WTC11 (cell line): ENCODE data around the gene REXO2. TPM values are rescaled to one million over a fixed set of nuclear protein-coding genes. Genes with fewer than 3 reads are reported as not detected.

Experiments used
- ATAC-seq: fragments of 200-7000 bp; cut with Tn5 transposase; 2 replicates; pipeline ENCODE4 v1.10.0; 2021; ENCODE audit warnings: mild to moderate bottlenecking, moderate library complexity
- CTCF ChIA-PET: fragments of 300-600 bp; sonication (Branson Sonifier 250); formaldehyde crosslinking; loops from one replicate; lab custom pipeline; 2021; ENCODE audit warnings: antibody characterized with exemption; lab: Charles Lee
- POLR2A ChIA-PET: fragments of 350-600 bp; sonication (Branson Sonifier 250); formaldehyde crosslinking; loops from one replicate; lab custom pipeline; 2021; ENCODE audit warnings: antibody characterized with exemption; lab: Charles Lee
- DNase-seq: peaks from one replicate; pipeline ENCODE4 v3.0.0; 2021; ENCODE audit warnings: low spot score
- H3K27ac Mint-ChIP-seq: 2 replicates; pipeline ENCODE4 v1.8.0; 2021; ENCODE audit warnings: mixed read lengths
- H3K27me3 Mint-ChIP-seq: 2 replicates; pipeline ENCODE4 v1.8.0; 2021; ENCODE audit warnings: low read depth, mild to moderate bottlenecking, moderate library complexity, mixed read lengths
- H3K36me3 Mint-ChIP-seq: 2 replicates; pipeline ENCODE4 v1.8.0; 2021; ENCODE audit warnings: mixed read lengths
- H3K4me1 Mint-ChIP-seq: 2 replicates; pipeline ENCODE4 v1.8.0; 2022; ENCODE audit warnings: mixed read lengths
- H3K4me3 Mint-ChIP-seq: 2 replicates; pipeline ENCODE4 v1.8.0; 2021; ENCODE audit warnings: mild to moderate bottlenecking, moderate library complexity, mixed read lengths
- H3K9me3 Mint-ChIP-seq: 2 replicates; pipeline ENCODE4 v1.8.0; 2021; ENCODE audit warnings: mixed read lengths
- ATF1 ChIP-seq: sonication (generic); formaldehyde crosslinking; IDR thresholded peaks from 2 replicates; pipeline ENCODE4 v1.8.1; 2023; ENCODE audit warnings: mild to moderate bottlenecking, moderate library complexity, missing genetic modification reagents
- E2F5 ChIP-seq: sonication (generic); formaldehyde crosslinking; IDR thresholded peaks from 2 replicates; pipeline ENCODE4 v1.8.1; 2022; ENCODE audit warnings: mild to moderate bottlenecking, moderate library complexity, missing genetic modification reagents
- ELF4 ChIP-seq: sonication (generic); formaldehyde crosslinking; IDR thresholded peaks from 2 replicates; pipeline ENCODE4 v1.8.1; 2022; ENCODE audit warnings: low read depth, mild to moderate bottlenecking, moderate library complexity, missing genetic modification reagents
- ERG ChIP-seq: fragments of 250-450 bp; sonication (Bioruptor Pico); IDR thresholded peaks from 2 replicates; pipeline ENCODE4 v1.8.0; 2021; ENCODE audit warnings: mild to moderate bottlenecking
- ESRRA ChIP-seq: sonication (generic); formaldehyde crosslinking; IDR thresholded peaks from 2 replicates; pipeline ENCODE4 v1.8.1; 2022; ENCODE audit warnings: mild to moderate bottlenecking, missing genetic modification reagents, borderline replicate concordance
- HMGXB4 ChIP-seq: sonication (generic); formaldehyde crosslinking; IDR thresholded peaks from 2 replicates; pipeline ENCODE4 v1.8.1; 2023; ENCODE audit warnings: mild to moderate bottlenecking, moderate library complexity, missing genetic modification reagents
- IRF2 ChIP-seq: sonication (generic); formaldehyde crosslinking; IDR thresholded peaks from 2 replicates; pipeline ENCODE4 v1.8.0; 2022; ENCODE audit warnings: low read depth, missing genetic modification reagents, borderline replicate concordance
- MLX ChIP-seq: sonication (generic); formaldehyde crosslinking; IDR thresholded peaks from 2 replicates; pipeline ENCODE4 v1.8.1; 2023; ENCODE audit warnings: mild to moderate bottlenecking, missing genetic modification reagents, moderate library complexity
- NFATC4 ChIP-seq: fragments of 250-450 bp; sonication (Bioruptor Pico); IDR thresholded peaks from 2 replicates; pipeline ENCODE4 v1.9.0; 2021; ENCODE audit warnings: mild to moderate bottlenecking
- PRRX2 ChIP-seq: fragments of 250-450 bp; sonication (Bioruptor Pico); IDR thresholded peaks from 2 replicates; pipeline ENCODE4 v1.8.0; 2021; ENCODE audit warnings: mild to moderate bottlenecking
- TEAD1 ChIP-seq: sonication (generic); formaldehyde crosslinking; IDR thresholded peaks from 2 replicates; pipeline ENCODE4 v1.8.0; 2022; ENCODE audit warnings: mild to moderate bottlenecking, missing genetic modification reagents
- TP53 ChIP-seq: sonication (generic); formaldehyde crosslinking; IDR thresholded peaks from 2 replicates; pipeline ENCODE4 v1.8.1; 2023; ENCODE audit warnings: mild to moderate bottlenecking, missing genetic modification reagents
- USF2 ChIP-seq: sonication (generic); formaldehyde crosslinking; IDR thresholded peaks from 2 replicates; pipeline ENCODE4 v1.8.1; 2023; ENCODE audit warnings: mild to moderate bottlenecking, missing genetic modification reagents, moderate library complexity
- ZBTB21 ChIP-seq: sonication (generic); formaldehyde crosslinking; IDR thresholded peaks from 2 replicates; pipeline ENCODE4 v1.8.1; 2023; ENCODE audit warnings: mild to moderate bottlenecking, missing genetic modification reagents, borderline replicate concordance
- ZNF219 ChIP-seq: sonication (generic); formaldehyde crosslinking; IDR thresholded peaks from 2 replicates; pipeline ENCODE4 v1.8.0; 2023; ENCODE audit warnings: missing genetic modification reagents, mild to moderate bottlenecking, borderline replicate concordance
- ZNF671 ChIP-seq: fragments of 250-450 bp; sonication (Bioruptor Pico); IDR thresholded peaks from 2 replicates; pipeline ENCODE4 v1.8.0; 2021; ENCODE audit warnings: mild to moderate bottlenecking
- ZSCAN18 ChIP-seq: fragments of 250-450 bp; sonication (Bioruptor Pico); IDR thresholded peaks from 2 replicates; pipeline ENCODE4 v2.1.2; 2022; ENCODE audit warnings: mild to moderate bottlenecking, moderate library complexity
- total RNA-seq: library from RNA; stranded (reverse); gene quantifications from 3 replicates; pipeline ENCODE4 v1.2.3, GENCODE V29; 2021
- TF ChIP-seq, protein P1 (sequence below): sonication (generic); formaldehyde crosslinking; IDR thresholded peaks from 2 replicates; pipeline ENCODE4 v1.8.1; 2022; ENCODE audit warnings: mild to moderate bottlenecking, missing genetic modification reagents, moderate library complexity, borderline replicate concordance
- TF ChIP-seq, protein P2 (sequence below): fragments of 250-450 bp; sonication (Bioruptor Pico); IDR thresholded peaks from 2 replicates; pipeline ENCODE4 v1.9.0; 2021; ENCODE audit warnings: mild to moderate bottlenecking, borderline replicate concordance

REXO2 gene
- total RNA-seq, 1 experiment from 2014 or later: 98.8 TPM

GRCh38 chr11:114430290-114430689, 9.0 kb upstream of the REXO2 start:
- Mint-ChIP-seq H3K4me3 (no peak overlapping the region), H3K9me3 (0 out of 2 replicates have a peak, but pooled peaks cover 9% of the 10 kb centered on the region), H3K27ac (no peak overlapping the region), H3K4me1 (peaks cover 20% of the 10 kb centered on the region)
- ATAC-seq (no peak), DNase-seq (no peak)
- ChIA-PET POLR2A (interaction anchor here (0.9 kb wide), 1 partner anchor 30 kb away, joined by 3 read pairs; the partner anchor contains the start of genes C11orf71 and RBM7), CTCF (no interaction called here)
- TF ChIP-seq ZSCAN18 (CRISPR knock-in tag) (no peak), ZNF671 (CRISPR knock-in tag) (no peak), TP53 (CRISPR knock-in tag) (no peak), E2F5 (no peak), ATF1 (CRISPR knock-in tag) (no peak), PRRX2 (CRISPR knock-in tag) (no peak), HMGXB4 (CRISPR knock-in tag) (no peak), NFATC4 (CRISPR knock-in tag) (no peak), USF2 (CRISPR knock-in tag) (no peak), ERG (CRISPR knock-in tag) (no peak), ELF4 (no peak), MLX (CRISPR knock-in tag) (no peak), ESRRA (CRISPR knock-in tag) (no peak), ZBTB21 (CRISPR knock-in tag) (no peak), TEAD1 (no peak), IRF2 (CRISPR knock-in tag) (no peak), ZNF219 (no peak)
- TF ChIP-seq, protein P1, sequence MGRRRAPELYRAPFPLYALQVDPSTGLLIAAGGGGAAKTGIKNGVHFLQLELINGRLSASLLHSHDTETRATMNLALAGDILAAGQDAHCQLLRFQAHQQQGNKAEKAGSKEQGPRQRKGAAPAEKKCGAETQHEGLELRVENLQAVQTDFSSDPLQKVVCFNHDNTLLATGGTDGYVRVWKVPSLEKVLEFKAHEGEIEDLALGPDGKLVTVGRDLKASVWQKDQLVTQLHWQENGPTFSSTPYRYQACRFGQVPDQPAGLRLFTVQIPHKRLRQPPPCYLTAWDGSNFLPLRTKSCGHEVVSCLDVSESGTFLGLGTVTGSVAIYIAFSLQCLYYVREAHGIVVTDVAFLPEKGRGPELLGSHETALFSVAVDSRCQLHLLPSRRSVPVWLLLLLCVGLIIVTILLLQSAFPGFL: no peak
- TF ChIP-seq, protein P2, sequence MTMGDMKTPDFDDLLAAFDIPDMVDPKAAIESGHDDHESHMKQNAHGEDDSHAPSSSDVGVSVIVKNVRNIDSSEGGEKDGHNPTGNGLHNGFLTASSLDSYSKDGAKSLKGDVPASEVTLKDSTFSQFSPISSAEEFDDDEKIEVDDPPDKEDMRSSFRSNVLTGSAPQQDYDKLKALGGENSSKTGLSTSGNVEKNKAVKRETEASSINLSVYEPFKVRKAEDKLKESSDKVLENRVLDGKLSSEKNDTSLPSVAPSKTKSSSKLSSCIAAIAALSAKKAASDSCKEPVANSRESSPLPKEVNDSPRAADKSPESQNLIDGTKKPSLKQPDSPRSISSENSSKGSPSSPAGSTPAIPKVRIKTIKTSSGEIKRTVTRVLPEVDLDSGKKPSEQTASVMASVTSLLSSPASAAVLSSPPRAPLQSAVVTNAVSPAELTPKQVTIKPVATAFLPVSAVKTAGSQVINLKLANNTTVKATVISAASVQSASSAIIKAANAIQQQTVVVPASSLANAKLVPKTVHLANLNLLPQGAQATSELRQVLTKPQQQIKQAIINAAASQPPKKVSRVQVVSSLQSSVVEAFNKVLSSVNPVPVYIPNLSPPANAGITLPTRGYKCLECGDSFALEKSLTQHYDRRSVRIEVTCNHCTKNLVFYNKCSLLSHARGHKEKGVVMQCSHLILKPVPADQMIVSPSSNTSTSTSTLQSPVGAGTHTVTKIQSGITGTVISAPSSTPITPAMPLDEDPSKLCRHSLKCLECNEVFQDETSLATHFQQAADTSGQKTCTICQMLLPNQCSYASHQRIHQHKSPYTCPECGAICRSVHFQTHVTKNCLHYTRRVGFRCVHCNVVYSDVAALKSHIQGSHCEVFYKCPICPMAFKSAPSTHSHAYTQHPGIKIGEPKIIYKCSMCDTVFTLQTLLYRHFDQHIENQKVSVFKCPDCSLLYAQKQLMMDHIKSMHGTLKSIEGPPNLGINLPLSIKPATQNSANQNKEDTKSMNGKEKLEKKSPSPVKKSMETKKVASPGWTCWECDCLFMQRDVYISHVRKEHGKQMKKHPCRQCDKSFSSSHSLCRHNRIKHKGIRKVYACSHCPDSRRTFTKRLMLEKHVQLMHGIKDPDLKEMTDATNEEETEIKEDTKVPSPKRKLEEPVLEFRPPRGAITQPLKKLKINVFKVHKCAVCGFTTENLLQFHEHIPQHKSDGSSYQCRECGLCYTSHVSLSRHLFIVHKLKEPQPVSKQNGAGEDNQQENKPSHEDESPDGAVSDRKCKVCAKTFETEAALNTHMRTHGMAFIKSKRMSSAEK: no peak
- TF ChIP-seq, all 79 proteins: peak for 0
- H3K27me3 Mint-ChIP-seq: no peaks in the 10 kb centered on the region
- H3K36me3 Mint-ChIP-seq: no peaks in the 10 kb centered on the region
